Femur (tissue), 1 donor: Measurements from ENCODE around the gene SCUBE1.

Experiments used
- DNase-seq: peaks from one replicate; pipeline ENCODE4 v3.0.0-alpha.2; 2017

SCUBE1 gene

GRCh38 chr22:43209523-43209890 is 133.7 kb downstream of the SCUBE1 start:
- no peak for DNase-seq

DNA sequence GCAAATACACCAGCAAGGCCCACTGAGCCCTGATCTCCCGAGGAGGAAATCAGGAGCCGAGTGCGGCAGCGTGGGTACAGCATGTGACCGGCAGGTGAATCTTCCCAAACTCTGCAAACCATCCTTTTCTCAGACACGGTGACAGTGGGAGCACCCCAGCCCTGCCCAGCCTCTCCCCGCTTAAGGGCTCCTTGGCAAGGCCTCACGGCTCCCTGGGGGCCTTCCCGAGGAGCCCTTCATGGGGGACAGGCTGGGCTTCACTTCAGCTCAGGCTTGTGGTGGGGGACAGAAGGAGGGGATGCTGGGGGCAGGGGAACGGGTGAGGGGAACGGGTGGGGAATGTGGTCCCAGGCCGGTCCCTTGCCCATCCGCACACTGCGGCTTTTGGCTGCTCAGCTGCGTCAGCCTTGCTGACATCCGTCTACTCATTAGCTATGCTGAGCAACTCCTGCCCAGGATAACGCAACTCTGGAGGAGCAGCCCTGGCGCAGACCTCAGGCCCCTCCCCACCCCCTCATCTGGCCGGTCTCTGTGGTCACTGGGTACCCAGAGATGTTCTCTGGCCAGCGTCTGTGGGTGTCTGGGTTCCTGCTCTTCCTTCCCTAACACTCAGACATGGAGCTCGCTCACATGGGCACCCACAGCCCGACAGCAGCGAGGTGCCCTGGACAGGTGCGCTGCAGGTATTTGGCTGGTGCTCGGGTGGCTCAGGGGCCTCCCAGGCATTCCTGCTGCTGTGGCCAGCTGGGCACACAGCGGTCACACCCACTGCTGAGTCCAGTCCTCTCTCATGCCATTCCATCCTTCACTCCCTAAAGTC is 134.3 kb downstream of the SCUBE1 start:
- no peak for DNase-seq

GRCh38 chr22:43207849-43208702 is 135.1 kb downstream of the SCUBE1 start:
- DNase-seq, result no peak

- DNase-seq, result no peak
Measured at GRCh38 chr22:43207386-43207785, 135.8 kb downstream of the SCUBE1 start.

- no peak for DNase-seq
Measured at GRCh38 chr22:43206509-43207161, 136.5 kb downstream of the SCUBE1 start.

- no peak for DNase-seq
Measured at GRCh38 chr22:43205748-43206508, 137.2 kb downstream of the SCUBE1 start.

DNA sequence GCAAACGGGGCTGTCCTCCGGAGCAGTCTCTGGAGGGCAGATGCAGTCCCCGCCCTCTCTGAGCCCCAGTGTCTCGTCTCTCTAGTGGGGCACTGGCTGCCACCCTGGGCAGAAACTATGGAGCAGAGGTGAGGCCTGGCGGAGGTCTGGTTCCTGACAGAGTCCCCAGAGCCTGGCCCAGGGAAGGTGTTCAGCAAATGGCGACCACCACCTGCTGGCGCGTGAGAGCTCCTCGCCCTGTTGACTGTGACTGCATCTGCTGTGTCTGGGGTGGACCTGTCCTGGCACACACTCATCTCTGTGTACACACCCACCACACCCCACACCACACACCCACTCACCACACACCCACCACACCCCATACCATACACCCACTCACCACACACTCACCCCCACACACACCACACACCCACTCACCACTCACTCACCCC is 137.9 kb downstream of the SCUBE1 start:
- DNase-seq, result no peak

GRCh38 chr22:43203471-43203981 is 139.6 kb downstream of the SCUBE1 start:
- no peak for DNase-seq

DNA sequence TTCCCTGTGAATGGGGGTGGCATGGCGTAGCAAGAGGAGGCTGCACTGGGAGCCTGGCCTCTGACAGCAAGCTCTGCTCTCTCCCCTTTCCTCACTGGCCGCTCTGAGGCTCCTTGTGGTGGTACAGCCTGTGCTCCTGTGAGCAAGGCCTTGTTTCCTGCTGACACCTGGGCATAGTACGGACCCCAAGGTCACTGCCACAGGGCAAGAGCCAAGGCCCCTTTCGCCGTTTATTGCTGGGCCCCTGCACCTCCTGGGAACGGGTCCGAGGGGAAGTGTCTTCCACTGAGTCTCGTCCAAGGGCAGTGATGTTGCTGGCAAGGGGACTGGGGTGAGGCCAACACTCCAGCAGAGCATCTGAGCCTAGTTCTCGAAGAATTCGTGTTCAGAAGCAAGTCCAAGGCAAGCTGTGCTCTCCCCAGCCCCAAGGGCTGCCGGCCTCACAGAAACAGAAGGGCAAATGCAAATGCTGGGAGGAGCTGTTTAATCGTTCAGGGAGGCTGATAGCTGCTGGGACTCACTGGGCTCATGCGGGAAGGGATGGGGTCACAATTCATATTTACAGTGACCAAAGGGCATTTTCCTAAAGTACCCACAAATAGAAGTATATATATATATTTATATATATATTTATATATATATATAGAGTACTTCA is 140.3 kb downstream of the SCUBE1 start:
- DNase-seq, result no peak

DNA sequence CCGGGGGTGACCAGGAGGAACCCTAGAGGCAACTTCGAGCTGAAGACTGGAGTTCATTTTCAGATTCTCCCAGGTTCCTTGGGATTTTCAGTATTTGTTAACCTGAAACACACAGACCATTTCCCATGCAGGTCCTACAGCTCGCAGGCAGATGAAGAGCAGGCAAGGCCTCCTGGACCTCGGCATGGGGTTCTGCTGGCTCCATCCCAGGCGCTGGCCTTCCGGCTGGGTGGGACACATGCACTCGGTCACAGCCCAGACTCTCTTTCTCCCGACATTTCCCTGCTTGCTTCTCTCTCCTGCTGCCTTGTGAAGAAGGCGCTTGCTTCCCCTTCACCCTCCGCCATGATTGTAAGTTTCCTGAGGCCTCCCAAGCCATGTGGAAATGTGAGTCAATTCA is 140.8 kb downstream of the SCUBE1 start:
- DNase-seq, result no peak

- no peak for DNase-seq
Measured at GRCh38 chr22:43201486-43202219, 141.5 kb downstream of the SCUBE1 start.

GRCh38 chr22:43200555-43200954 is 142.6 kb downstream of the SCUBE1 start:
- no peak for DNase-seq

DNA sequence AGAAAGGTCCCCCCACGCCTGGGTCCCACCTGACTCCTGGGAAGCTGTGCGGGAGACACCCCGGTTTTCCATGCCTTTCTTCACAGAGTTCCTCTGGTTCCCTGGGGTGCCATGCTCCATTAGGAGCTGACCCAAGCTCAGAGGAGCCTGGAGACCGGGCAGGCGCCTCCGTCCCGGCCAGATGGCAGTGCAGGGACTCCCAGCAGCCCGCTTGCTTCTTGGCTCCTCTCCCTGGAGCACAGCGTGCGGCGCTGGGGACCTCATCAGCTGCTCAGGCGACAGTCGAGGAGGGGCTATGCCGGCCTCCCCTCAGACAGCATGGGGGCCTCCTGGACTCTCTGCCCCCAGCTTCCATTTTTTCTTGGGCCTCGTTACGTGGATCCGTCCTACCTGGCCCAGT is 143.1 kb downstream of the SCUBE1 start:
- DNase-seq, result no peak

DNA sequence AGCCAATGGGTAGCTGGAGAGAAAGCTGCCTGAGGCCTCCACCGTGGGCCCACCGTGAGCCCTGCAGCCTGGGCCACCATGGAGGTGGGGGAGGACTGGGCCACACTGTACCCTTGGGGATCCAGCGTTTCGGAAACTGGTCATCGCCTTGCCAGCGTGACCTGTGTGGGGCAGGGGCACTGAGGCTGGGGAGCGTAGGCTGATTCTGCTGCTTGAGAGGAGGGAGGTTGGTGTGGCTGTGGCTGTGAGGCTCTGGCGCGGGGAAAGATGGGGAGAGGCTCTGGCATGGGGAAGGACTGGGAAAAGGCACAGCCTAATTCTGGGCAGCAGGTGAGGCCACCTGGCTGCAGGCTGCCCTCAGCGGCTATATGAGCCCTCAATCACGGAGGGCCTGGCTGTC is 143.6 kb downstream of the SCUBE1 start:
- no peak for DNase-seq

- no peak for DNase-seq
Measured at GRCh38 chr22:43198936-43199335, 144.2 kb downstream of the SCUBE1 start.

GRCh38 chr22:43198126-43198525 is 145.0 kb downstream of the SCUBE1 start:
- no peak for DNase-seq

GRCh38 chr22:43197271-43197941 is 145.8 kb downstream of the SCUBE1 start:
- no peak for DNase-seq

GRCh38 chr22:43191831-43192230 is 151.3 kb downstream of the SCUBE1 start:
- no peak for DNase-seq

GRCh38 chr22:43188829-43189545 is 154.2 kb downstream of the SCUBE1 start:
- no peak for DNase-seq
